ENCODE results near the gene TMTC1.

Gene TMTC1

GRCh38 chr12:29622251-29622650, 161.5 kb downstream of the TMTC1 start:
- no peaks in the 10 kb centered on the region for H3K4me1 ChIP-seq
- H3K4me3 ChIP-seq (ENCODE audit: low read depth, low read length) = no peak overlapping the region
- H3K9me3 ChIP-seq = no peaks in the 10 kb centered on the region
- H3K36me3 ChIP-seq = no peaks in the 10 kb centered on the region
- no peak for DNase-seq
- H3K27me3 ChIP-seq = no peaks in the 10 kb centered on the region
- TF ChIP-seq CTCF (IDR thresholded peaks at IDR 0.05; ENCODE audit: low read depth, low read length) = no peak

GRCh38 chr12:29620030-29620429, 163.7 kb downstream of the TMTC1 start:
- no peaks in the 10 kb centered on the region for H3K27me3 ChIP-seq
- H3K4me1 ChIP-seq = no peaks in the 10 kb centered on the region; the same call in 1 of the 2 replicates
- no peak for DNase-seq
- no peak overlapping the region for H3K4me3 ChIP-seq (ENCODE audit: low read depth, low read length)
- H3K36me3 ChIP-seq = no peaks in the 10 kb centered on the region
- no peaks in the 10 kb centered on the region for H3K9me3 ChIP-seq
- TF ChIP-seq CTCF (IDR thresholded peaks at IDR 0.05; ENCODE audit: low read depth, low read length) = no peak

- H3K27me3 ChIP-seq = no peaks in the 10 kb centered on the region
- no peak overlapping the region for H3K4me3 ChIP-seq (ENCODE audit: low read depth, low read length)
- TF ChIP-seq CTCF (IDR thresholded peaks at IDR 0.05; ENCODE audit: low read depth, low read length) = no peak
- no peaks in the 10 kb centered on the region; the same call in 1 of the 2 replicates for H3K4me1 ChIP-seq
- no peaks in the 10 kb centered on the region for H3K9me3 ChIP-seq
- DNase-seq = no peak
- no peaks in the 10 kb centered on the region for H3K36me3 ChIP-seq
Measured at GRCh38 chr12:29617407-29617803, 166.3 kb downstream of the TMTC1 start.

GRCh38 chr12:29616664-29617406, 166.9 kb downstream of the TMTC1 start:
- Histone ChIP-seq H3K36me3 (no peaks in the 10 kb centered on the region), H3K27me3 (no peaks in the 10 kb centered on the region), H3K4me3 (ENCODE audit: low read depth, low read length) (no peak overlapping the region), H3K9me3 (no peaks in the 10 kb centered on the region), H3K4me1 (no peaks in the 10 kb centered on the region; the same call in 1 of the 2 replicates)
- no peak for DNase-seq
- no peak for TF ChIP-seq CTCF (IDR thresholded peaks at IDR 0.05; ENCODE audit: low read depth, low read length)

- DNase-seq = no peak
- Histone ChIP-seq H3K9me3 (no peaks in the 10 kb centered on the region), H3K4me1 (peaks cover 11% of the 10 kb centered on the region), H3K4me3 (ENCODE audit: low read depth, low read length) (no peak overlapping the region), H3K36me3 (no peaks in the 10 kb centered on the region), H3K27me3 (no peaks in the 10 kb centered on the region)
- TF ChIP-seq CTCF (IDR thresholded peaks at IDR 0.05; ENCODE audit: low read depth, low read length) = no peak
Measured at GRCh38 chr12:29614694-29615325, 168.9 kb downstream of the TMTC1 start.

- H3K4me1 ChIP-seq = peaks cover 15% of the 10 kb centered on the region
- TF ChIP-seq CTCF (IDR thresholded peaks at IDR 0.05; ENCODE audit: low read depth, low read length) = no peak
- H3K9me3 ChIP-seq = no peaks in the 10 kb centered on the region
- H3K36me3 ChIP-seq = no peaks in the 10 kb centered on the region
- no peaks in the 10 kb centered on the region for H3K27me3 ChIP-seq
- no peak for DNase-seq
- no peak overlapping the region for H3K4me3 ChIP-seq (ENCODE audit: low read depth, low read length)
Measured at GRCh38 chr12:29612912-29613311, 170.8 kb downstream of the TMTC1 start.

Data from BE2C (cell line).